H1 (cell line): ENCODE data around the gene SLC25A40. TPM values are rescaled to one million over a fixed set of nuclear protein-coding genes. Genes with fewer than 3 reads are reported as not detected.

ENCODE experiments used
- CTCF ChIA-PET: fragments of 300-600 bp; sonication (Branson Sonifier 250); formaldehyde crosslinking; loops from one replicate; lab custom pipeline; 2021; ENCODE audit not compliant: partially characterized antibody; lab: Charles Lee
- POLR2A ChIA-PET: fragments of 300-600 bp; sonication (Branson Sonifier 250); formaldehyde crosslinking; loops from one replicate; lab custom pipeline; 2021; ENCODE audit warnings: inconsistent platforms; ENCODE audit not compliant: partially characterized antibody; lab: Charles Lee
- DNase-seq, 2 experiments: peaks; one replicate each; pipeline versions ENCODE4 v3.0.0 to v3.0.0-alpha.2; 2010 to 2022; ENCODE audit warnings: low spot score in 2 of 2, low read depth in 1 of 2, mixed read lengths in 1 of 2
- FAIRE-seq: peaks from 2 replicates; lab custom pipeline; 2011; peaks lifted over from hg19 to GRCh38; lab: Jason Lieb, UNC
- H2AFZ ChIP-seq: 2 replicates; pipeline ENCODE4 v1.8.1; 2012; ENCODE audit warnings: low read length, inconsistent platforms
- H2AK5ac ChIP-seq: 2 replicates; pipeline ENCODE4 v1.6.1; 2013; ENCODE audit warnings: low read depth, low read length
- H2BK120ac ChIP-seq: replicated peaks from 2 replicates; pipeline ENCODE3; 2013; ENCODE audit warnings: low read depth, low read length, inconsistent platforms
- H2BK12ac ChIP-seq: 2 replicates; pipeline ENCODE4 v1.6.1; 2013; ENCODE audit warnings: low read depth, low read length
- H2BK15ac ChIP-seq: 2 replicates; pipeline ENCODE4 v1.6.1; 2013; ENCODE audit warnings: low read length
- H2BK20ac ChIP-seq: 2 replicates; pipeline ENCODE4 v1.6.1; 2013; ENCODE audit warnings: low read length
- H2BK5ac ChIP-seq: 2 replicates; pipeline ENCODE4 v1.6.1; 2013; ENCODE audit warnings: low read depth, low read length
- H3K14ac ChIP-seq: 2 replicates; pipeline ENCODE4 v1.6.1; 2013; ENCODE audit warnings: inconsistent platforms; ENCODE audit not compliant: insufficient read length
- H3K18ac ChIP-seq: 2 replicates; pipeline ENCODE4 v1.6.1; 2013; ENCODE audit warnings: low read length; ENCODE audit errors: extremely low read depth
- H3K23ac ChIP-seq: 2 replicates; pipeline ENCODE4 v1.6.1; 2013; ENCODE audit warnings: inconsistent platforms; ENCODE audit not compliant: insufficient read length
- H3K23me2 ChIP-seq: 2 replicates; pipeline ENCODE4 v1.6.1; 2013; ENCODE audit warnings: low read depth, low read length
- H3K27ac ChIP-seq: 2 replicates; pipeline ENCODE4 v1.6.1; 2011; ENCODE audit warnings: low read depth, low read length, inconsistent platforms
- H3K27me3 ChIP-seq, 4 experiments: replicated peaks in 1 of 4; 1 replicate in 1 of 4; 2 replicates in 3 of 4; pipeline versions ENCODE4 v1.6.1 to v1.8.1; 2011 to 2013; ENCODE audit warnings: low read length in 3 of 4, mild to moderate bottlenecking in 3 of 4, inconsistent platforms in 2 of 4, mixed read lengths in 2 of 4, moderate library complexity in 1 of 4; ENCODE audit not compliant: control insufficient read depth in 3 of 4, insufficient read depth in 3 of 4; ENCODE audit errors: extremely low read depth in 1 of 4
- H3K36me3 ChIP-seq, 4 experiments: 2 replicates each; pipeline versions ENCODE4 v1.6.1 to v1.8.1; 2011 to 2013; ENCODE audit warnings: mild to moderate bottlenecking in 4 of 4, low read length in 3 of 4, moderate library complexity in 2 of 4, control low read depth in 1 of 4, inconsistent platforms in 1 of 4; ENCODE audit not compliant: insufficient read depth in 4 of 4, control insufficient read depth in 2 of 4
- H3K4ac ChIP-seq: replicated peaks from 2 replicates; pipeline ENCODE3; 2013; ENCODE audit warnings: low read length, low read depth, mixed read lengths, inconsistent platforms; ENCODE audit not compliant: insufficient read length
- H3K4me1 ChIP-seq, 4 experiments: replicated peaks in 1 of 4; 1 replicate in 1 of 4; 2 replicates in 3 of 4; pipeline versions ENCODE4 v1.6.1 to v1.8.1; 2011 to 2013; ENCODE audit warnings: low read length in 3 of 4, inconsistent platforms in 2 of 4, mixed read lengths in 1 of 4; ENCODE audit not compliant: insufficient read depth in 4 of 4, control insufficient read depth in 3 of 4
- H3K4me2 ChIP-seq, 2 experiments: 2 replicates each; pipeline versions ENCODE4 v1.6.1 to v1.8.1; 2011 to 2013; ENCODE audit warnings: low read depth in 2 of 2, low read length in 2 of 2, control low read depth in 1 of 2, inconsistent platforms in 1 of 2, mild to moderate bottlenecking in 1 of 2; ENCODE audit not compliant: insufficient read depth in 1 of 2
- H3K4me3 ChIP-seq, 4 experiments: fragments of 200-600, 300-600 bp in 1 of 4; sonication (generic), shearing (Covaris generic), sonication (Bioruptor Twin) in 1 of 4; 2 replicates each; pipeline versions ENCODE4 v1.5.1 to v1.8.1; 2011 to 2016; ENCODE audit warnings: low read length in 4 of 4, low read depth in 3 of 4, control low read depth in 2 of 4, inconsistent platforms in 2 of 4, mild to moderate bottlenecking in 2 of 4, mixed read lengths in 1 of 4, moderate library complexity in 1 of 4; ENCODE audit not compliant: insufficient read depth in 2 of 4; ENCODE audit errors: extremely low read depth in 1 of 4
- H3K56ac ChIP-seq: replicated peaks from 2 replicates; pipeline ENCODE3; 2013; ENCODE audit warnings: low read depth, mild to moderate bottlenecking, mixed read lengths, low read length, inconsistent platforms; ENCODE audit not compliant: insufficient read length
- H3K79me1 ChIP-seq: 2 replicates; pipeline ENCODE4 v1.6.1; 2013; ENCODE audit warnings: low read depth, low read length, control low read depth
- H3K79me2 ChIP-seq, 2 experiments: 2 replicates each; pipeline versions ENCODE4 v1.6.1 to v1.8.1; 2012 to 2013; ENCODE audit warnings: low read length in 2 of 2, mild to moderate bottlenecking in 2 of 2, inconsistent platforms in 1 of 2; ENCODE audit not compliant: insufficient read depth in 2 of 2, control insufficient read depth in 1 of 2
- H3K9ac ChIP-seq, 4 experiments: replicated peaks in 1 of 4; 1 replicate in 1 of 4; 2 replicates in 3 of 4; pipeline versions ENCODE4 v1.6.1 to v1.8.1; 2011 to 2013; ENCODE audit warnings: low read depth in 3 of 4, low read length in 3 of 4, control low read depth in 2 of 4, mild to moderate bottlenecking in 2 of 4, moderate library complexity in 2 of 4, inconsistent platforms in 1 of 4; ENCODE audit errors: extremely low read depth in 1 of 4
- H3K9me3 ChIP-seq, 2 experiments: 2 replicates each; pipeline versions ENCODE4 v1.6.1 to v1.8.1; 2012 to 2013; ENCODE audit warnings: mild to moderate bottlenecking in 2 of 2, moderate library complexity in 2 of 2, control low read depth in 1 of 2, inconsistent platforms in 1 of 2, low read depth in 1 of 2, low read length in 1 of 2, mixed read lengths in 1 of 2; ENCODE audit not compliant: insufficient read depth in 2 of 2
- H4K20me1 ChIP-seq, 2 experiments: replicated peaks in 1 of 2; 2 replicates each; pipeline versions ENCODE3 to v1.8.1; 2011 to 2013; ENCODE audit warnings: inconsistent platforms in 2 of 2, low read length in 2 of 2, mild to moderate bottlenecking in 1 of 2; ENCODE audit not compliant: insufficient read depth in 2 of 2, control insufficient read depth in 1 of 2
- H4K5ac ChIP-seq: 2 replicates; pipeline ENCODE4 v1.6.1; 2013; ENCODE audit warnings: low read length, low read depth, mixed read lengths, inconsistent platforms; ENCODE audit not compliant: insufficient read length
- H4K8ac ChIP-seq: 2 replicates; pipeline ENCODE4 v1.8.0; 2013; ENCODE audit warnings: mild to moderate bottlenecking, moderate library complexity, low read length, inconsistent platforms; ENCODE audit not compliant: insufficient read depth; ENCODE audit errors: extremely low read depth
- H4K91ac ChIP-seq: replicated peaks from 2 replicates; pipeline ENCODE3; 2013; ENCODE audit warnings: low read length, mixed read lengths, inconsistent platforms; ENCODE audit not compliant: insufficient read length
- KDM1A ChIP-seq: fragments of 200-600, 300-600 bp; sonication (generic); IDR thresholded peaks from 2 replicates; pipeline ENCODE4 v1.7.1; 2016; ENCODE audit warnings: mild to moderate bottlenecking, low read length, borderline replicate concordance
- TBP ChIP-seq: IDR thresholded peaks from 2 replicates; pipeline ENCODE4 v1.6.1; 2011; ENCODE audit warnings: low read depth, low read length, improper control_type of control experiment
- WGBS, 2 experiments: shearing (Covaris generic) in 1 of 2; methylation state at CpG; one replicate each; pipeline versions ENCODE4 v1.1.6 to v1.1.7; 2013 to 2015; ENCODE audit warnings: low lambda C conversion rate in 2 of 2, mixed read lengths in 2 of 2, inconsistent platforms in 1 of 2, low coverage in 1 of 2, missing lambda C conversion rate in 1 of 2; ENCODE audit not compliant: insufficient replicate concordance in 2 of 2, insufficient coverage in 1 of 2, insufficient read length in 1 of 2; ENCODE audit errors: extremely low coverage in 1 of 2, missing lambda C conversion rate in 1 of 2; 5-methylcytosine and 5-hydroxymethylcytosine counted together
- polyA plus RNA-seq, 7 experiments: library from polyadenylated mRNA; depleted of rRNA in 3 of 7; stranded (reverse) in 5 of 7; unstranded in 2 of 7; fragments of >200 nt in 5 of 7; fragments of 200-250 nt in 2 of 7; gene quantifications; 1 replicate in 5 of 7; 2 replicates in 1 of 7; 4 replicates in 1 of 7; pipeline versions ENCODE4 v1.2.1 to v1.2.3, GENCODE V29; 2011 to 2013; ENCODE audit warnings: missing spikeins in 2 of 7, mixed read lengths in 2 of 7
- total RNA-seq: library from RNA; stranded (reverse); fragmentation: NEBNext Ultra II Directional; extraction: Animal tissue kit (Norgen Biotek cat#: 25700); gene quantifications from 2 replicates; pipeline ENCODE4 v1.2.1, GENCODE V29; 2021

The SLC25A40 gene
- total and polyA plus RNA-seq, 2 of the 8 experiments (the other 6 are each of a cell fraction or from before 2014, with no cell fraction given): 6.5 to 17.3 TPM

- Histone ChIP-seq H3K27ac (no peak overlapping the region), H2BK15ac (no peak overlapping the region), H3K9ac (no peak overlapping the region), H2AK5ac (no peak overlapping the region), H3K23ac (no peak overlapping the region), H2BK5ac (no peak overlapping the region), H3K56ac (no peak overlapping the region), H2BK20ac (no peak overlapping the region), H4K5ac (no peak overlapping the region), H3K79me1 (no peaks in the 10 kb centered on the region; the same call in 1 of the 2 replicates), H3K4me1 (no peaks in the 10 kb centered on the region), H2BK120ac (no peak overlapping the region), H4K8ac (no peak overlapping the region), H3K4me3 (no peak overlapping the region), H3K23me2 (no peaks in the 10 kb centered on the region), H3K4me2 (no peak overlapping the region), H3K36me3 (peaks cover 0 to 62% (median 17%) of the 10 kb centered on the region in 4 experiments; a peak in 5 of 8 replicates), H4K20me1 (no peaks in the 10 kb centered on the region), H2AFZ (no peak overlapping the region), H3K18ac (no peak overlapping the region), H3K27me3 (no peaks in the 10 kb centered on the region), H3K4ac (no peak overlapping the region), H4K91ac (no peak overlapping the region), H2BK12ac (no peak overlapping the region), H3K79me2 (peaks cover 0 to 27% of the 10 kb centered on the region in 2 experiments; a peak in 2 of 4 replicates), H3K9me3 (no peaks in the 10 kb centered on the region), H3K14ac (no peak overlapping the region)
- FAIRE-seq: peak; percentile 19
- ChIA-PET CTCF (interaction anchor here (1.1 kb wide), 1 partner anchor 9 kb away, joined by 5 read pairs; no protein-coding TSS in a partner anchor), POLR2A (no interaction called here)
- no peak for DNase-seq
- no peak for TF ChIP-seq KDM1A
- TF ChIP-seq TBP: no peak
- WGBS, 2 experiments: 93% methylated on average over 2 of the region's 2 CpGs; no CpG with 5 or more reads in 1 of the 2 experiments
These were observed 19.2 kb upstream of the SLC25A40 start for GRCh38 chr7:87895363-87895762.
